ENCODE results near the gene IPO11.
"Not testable (repeated sequence)": the region's sequence is repeated elsewhere in the genome, so short reads cannot be mapped to it uniquely, and the experiment has no call there.

Gene IPO11

DNA sequence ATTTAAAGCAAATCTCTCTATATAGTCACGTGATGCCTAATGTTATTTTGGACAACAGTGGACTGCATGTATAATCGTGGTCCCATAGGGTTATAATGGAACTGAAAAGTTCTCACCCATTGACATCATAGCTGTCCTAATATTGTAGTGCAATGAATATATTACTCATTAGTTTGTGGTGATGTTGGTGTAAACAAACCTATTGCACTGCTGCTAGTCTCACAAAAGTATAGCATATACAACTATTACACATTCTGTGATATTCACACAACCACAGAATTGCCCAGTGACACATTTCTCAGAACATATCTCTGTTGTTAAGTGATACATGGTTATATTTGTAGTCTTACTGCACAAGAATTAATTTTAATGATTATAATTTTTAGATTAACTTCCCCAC is 37.7 kb downstream of the IPO11 start:
- no peak for DNase-seq

- DNase-seq, result no peak
Observed at GRCh38 chr5:62457071-62457470, 44.5 kb downstream of the IPO11 start.

- no peak for DNase-seq
Observed at GRCh38 chr5:62460578-62460983, 48.0 kb downstream of the IPO11 start.

DNA sequence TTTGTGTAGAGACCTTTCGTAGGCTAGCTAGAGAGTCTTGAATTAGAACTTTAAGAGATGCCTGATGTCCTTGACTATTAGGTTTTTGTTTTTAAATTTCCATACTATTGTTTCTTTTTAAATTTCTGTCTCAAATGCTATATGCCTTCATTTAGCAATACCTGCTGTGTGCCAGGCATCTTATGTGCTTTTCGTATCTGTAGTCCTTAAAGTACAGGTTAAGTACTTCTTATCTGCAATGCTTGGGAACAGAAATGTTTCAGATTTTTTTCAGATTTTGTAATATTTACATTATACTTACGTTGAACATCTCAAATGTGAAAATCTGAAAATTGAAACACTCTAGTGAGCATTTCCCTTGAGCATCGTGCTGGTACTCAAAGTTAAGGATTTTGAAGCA is 49.0 kb downstream of the IPO11 start:
- DNase-seq, result no peak

GRCh38 chr5:62465985-62466925 is 53.7 kb downstream of the IPO11 start:
- no peak for DNase-seq

DNA sequence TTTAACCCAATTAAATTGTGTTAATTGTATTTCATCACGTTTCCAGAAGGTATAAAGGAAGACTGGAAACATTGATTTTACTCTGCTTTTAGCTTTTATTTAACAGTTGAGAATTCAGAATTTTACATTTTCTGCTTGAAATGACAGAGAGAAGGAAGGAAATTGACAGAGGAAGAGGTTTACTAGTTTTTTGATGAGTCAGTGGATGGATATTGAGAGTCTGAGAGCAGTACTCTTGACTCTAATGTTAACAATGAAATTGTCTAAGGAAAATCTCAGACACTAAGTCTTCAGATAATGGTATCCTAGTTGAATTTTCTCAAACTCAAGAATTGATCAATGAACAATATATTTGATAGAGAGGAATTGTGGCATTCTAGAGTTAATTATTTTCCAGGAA is 60.6 kb downstream of the IPO11 start:
- DNase-seq, result no peak

- no peak for DNase-seq
Observed at GRCh38 chr5:62475072-62475471, 62.5 kb downstream of the IPO11 start.

DNA sequence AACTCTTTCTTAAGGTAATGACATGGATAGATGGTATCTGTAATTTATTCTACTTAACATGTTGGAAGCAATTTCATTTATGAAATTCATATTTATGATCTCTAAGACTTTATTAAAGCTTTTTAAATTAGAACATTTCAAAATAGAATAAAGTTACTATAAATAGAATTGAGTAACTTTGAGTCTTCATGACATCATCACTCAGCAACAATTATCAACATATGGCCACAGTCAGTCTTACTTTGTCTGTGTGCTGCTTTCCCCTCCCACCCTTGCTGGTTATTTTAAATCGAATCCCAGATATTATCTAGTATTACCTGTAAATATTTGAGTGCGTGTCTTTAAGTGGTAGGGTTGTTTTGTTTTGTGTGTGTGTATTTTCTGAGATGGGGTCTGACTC is 65.2 kb downstream of the IPO11 start:
- no peak for DNase-seq

DNA sequence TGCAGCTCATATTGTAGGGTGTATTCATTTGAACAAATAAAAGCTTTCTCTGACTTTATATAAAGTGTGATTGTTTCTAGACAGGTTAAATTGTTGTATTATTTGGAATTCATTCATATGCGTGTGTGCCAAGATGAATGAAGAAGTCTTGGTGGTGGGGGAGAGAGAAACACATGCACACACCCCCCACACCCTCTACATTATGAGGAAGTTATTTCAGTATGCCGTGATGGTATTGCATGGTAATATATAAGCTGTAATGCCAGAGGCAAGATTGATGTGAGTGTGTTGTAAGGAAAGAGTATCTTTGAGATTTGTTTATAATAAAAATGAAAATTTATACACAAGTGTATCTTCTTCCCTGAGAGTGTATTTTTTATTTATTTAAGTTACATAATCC is 71.0 kb downstream of the IPO11 start:
- no peak for DNase-seq

- no peak for DNase-seq
Observed at GRCh38 chr5:62486672-62487071, 74.1 kb downstream of the IPO11 start.

DNA sequence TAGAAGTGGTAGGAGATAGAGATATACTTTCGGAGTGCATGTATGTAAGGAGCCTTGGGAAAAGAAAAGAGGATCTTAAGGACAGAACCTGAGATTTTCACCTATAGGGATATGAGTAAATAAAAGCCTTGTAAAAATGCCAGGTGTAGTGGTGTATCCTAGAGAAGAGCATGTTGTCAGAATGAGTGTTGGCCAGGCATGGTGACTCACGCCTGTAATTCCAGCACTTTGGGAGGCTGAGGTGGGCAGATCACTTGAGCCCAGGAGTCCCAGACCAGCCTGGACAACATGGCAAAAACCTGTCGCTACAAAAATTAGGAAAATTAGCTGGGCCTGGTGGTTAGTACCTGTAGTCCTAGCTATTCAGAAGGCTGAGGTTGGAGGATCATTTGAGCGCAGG is 76.0 kb downstream of the IPO11 start:
- no peak for DNase-seq

- DNase-seq, result no peak
Observed at GRCh38 chr5:62489471-62489870, 76.9 kb downstream of the IPO11 start.

DNA sequence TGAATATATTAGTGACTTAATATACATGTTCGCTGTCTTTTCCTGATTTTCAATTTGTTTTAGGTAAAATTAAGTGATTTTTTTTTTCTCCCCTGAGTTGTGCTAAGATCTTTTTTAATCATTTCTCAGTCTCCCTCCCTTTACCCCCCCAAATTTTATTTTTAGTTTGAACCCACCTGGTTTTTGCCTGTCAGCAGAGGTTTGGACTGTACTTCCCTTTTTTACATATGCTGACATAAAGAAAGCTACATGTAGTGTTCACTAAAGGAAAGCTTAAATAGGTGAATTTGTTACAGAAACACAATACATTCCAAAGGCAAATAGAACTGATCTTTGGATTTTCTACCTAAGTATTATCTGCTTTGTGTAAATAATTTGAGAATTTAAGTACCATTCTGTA is 82.2 kb downstream of the IPO11 start:
- DNase-seq, result no peak

DNA sequence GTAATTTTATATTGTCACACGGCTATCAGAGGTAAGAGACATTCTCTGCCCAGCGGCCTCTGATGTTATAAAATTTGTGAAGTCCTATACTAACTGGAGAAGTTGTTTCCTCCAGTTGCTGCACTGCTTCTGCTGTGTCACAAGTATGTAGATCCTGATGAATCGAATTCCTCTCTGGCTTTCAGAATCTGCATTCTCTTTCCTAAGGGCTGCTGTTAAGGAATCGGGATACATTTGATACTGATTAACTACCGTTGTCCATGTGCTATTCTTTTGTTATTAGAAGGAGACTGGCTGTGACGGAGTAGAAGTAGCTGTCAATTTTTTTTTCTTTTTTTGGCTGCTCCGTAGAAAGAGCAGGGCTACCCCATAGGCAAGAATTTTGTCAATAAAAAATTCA is 84.3 kb downstream of the IPO11 start:
- no peak for DNase-seq

DNA sequence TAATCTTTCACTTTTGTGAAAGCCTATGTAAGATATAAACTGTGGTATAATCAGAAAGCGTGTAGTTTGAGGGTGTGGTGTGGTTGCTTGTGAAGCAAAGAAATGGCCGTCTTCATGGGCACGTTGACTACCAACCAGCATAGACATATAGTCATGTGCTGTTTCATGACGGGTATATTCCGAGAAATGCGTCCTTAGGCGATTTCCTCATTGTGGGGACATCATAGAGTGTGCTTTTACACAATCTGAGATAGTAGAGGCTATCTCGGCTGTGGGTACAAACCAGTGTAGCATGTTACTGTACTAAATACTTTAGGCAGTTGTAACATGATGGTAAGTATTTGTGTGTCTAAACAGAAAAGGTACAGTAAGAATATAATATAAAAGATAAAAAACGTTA is 86.4 kb downstream of the IPO11 start:
- DNase-seq, result no peak

GRCh38 chr5:62499756-62500155 is 87.2 kb downstream of the IPO11 start:
- DNase-seq, result no peak

DNA sequence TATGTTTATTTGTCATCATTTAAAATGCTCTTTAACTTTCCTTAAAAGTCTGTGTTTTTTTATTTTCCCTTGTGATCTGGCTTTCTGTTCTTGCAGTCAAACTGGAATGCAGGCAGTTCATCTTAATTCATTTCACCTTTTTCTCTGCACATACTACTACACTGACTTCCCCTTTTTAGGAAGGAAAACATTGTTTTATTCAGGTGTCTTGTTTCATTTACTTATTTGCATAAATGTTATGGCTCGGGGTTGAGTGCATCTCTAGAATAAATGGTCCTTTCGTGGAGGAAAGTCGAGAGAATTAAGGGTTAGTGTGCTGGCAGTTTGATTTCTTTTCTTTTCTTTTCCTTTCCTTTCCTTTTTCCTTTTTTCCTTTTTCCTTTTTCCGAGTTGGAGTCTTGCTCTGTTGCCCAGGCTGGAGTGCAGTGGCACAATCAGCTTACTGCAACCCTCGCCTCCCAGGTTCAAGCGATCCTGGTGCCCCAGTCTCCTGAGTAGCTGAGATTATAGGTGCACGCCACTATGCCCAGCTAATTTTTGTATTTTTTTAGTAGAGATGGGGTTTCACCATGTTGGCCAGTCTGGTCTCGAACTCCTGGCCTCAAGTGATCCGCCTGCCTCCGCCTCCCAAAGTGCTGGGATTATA is 90.0 kb downstream of the IPO11 start:
- no peak for DNase-seq

- DNase-seq, result no peak
Observed at GRCh38 chr5:62504129-62504528, 91.6 kb downstream of the IPO11 start.

DNA sequence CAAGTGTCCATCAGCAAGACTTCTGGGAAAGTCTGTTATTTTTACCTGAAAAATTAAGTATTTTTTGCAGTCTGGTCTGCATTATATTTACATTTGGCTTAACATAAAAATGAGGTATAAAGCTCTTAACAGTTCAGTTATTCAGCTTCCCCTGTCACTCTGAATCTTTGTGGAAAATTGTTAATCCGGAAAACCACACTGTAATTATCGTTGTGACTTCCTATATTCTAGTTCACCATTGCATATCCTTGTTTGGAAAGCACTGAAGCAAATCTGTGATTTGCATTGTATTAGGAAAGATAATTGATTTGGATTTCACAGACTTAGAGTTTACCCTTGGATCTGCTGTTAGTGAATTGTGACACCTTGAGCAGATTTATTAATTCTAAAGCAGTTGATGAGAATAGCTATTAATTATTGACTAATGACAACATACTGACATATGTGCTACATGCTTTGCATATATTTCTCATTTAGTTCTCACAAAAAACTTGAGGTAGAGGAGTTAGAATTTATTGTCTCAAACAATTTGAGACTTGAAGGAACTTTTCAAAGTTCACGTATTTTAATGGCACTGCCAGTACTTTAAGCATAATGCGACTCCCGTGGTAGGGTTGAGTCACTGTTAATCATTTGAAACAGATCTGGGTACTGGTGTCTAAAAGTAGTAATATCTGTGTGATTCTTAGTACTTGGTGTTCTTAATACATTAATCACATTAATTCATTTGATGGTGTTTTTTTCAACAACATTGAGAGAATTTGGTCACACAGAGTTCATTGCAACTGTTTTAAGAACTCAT is 94.3 kb downstream of the IPO11 start:
- DNase-seq, result no peak

GRCh38 chr5:62508760-62509159 is 96.2 kb downstream of the IPO11 start:
- DNase-seq, result not testable (repeated sequence)

GRCh38 chr5:62509806-62510205 is 97.2 kb downstream of the IPO11 start:
- no peak for DNase-seq

DNA sequence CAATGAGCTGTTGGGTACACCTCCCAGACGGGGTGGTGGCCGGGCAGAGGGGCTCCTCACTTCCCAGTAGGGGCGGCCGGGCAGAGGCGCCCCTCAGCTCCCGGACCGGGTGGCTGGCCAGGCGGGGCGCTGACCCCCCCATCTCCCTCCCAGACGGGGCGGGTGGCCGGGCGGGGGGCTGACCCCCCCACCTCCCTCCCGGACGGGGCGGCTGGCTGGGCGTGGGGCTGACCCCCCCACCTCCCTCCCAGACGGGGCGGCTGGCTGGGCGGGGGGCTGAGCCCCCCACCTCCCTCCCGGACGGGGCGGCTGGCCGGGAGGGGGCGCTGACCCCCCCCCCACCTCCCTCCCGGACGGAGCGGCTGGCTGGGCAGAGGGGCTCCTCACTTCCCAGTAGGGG is 100.5 kb downstream of the IPO11 start:
- not testable (repeated sequence) for DNase-seq

GRCh38 chr5:62514510-62515119 is 102.1 kb downstream of the IPO11 start:
- DNase-seq, result no peak

Data from activated CD4-positive, alpha-beta T cell treated with anti-CD3 and anti-CD28 coated beads, Interleukin-2, amount 50 U/mL, for 48 hours (primary cell).